Spleen (tissue), 11 donors: ENCODE data around the gene IL23A. TPM values are rescaled to one million over a fixed set of nuclear protein-coding genes. Genes with fewer than 3 reads are reported as not detected.
A peak's percentile ranks its signal among the peaks of the same experiment; 100 is the strongest.
"Not testable (repeated sequence)": the region's sequence is repeated elsewhere in the genome, so short reads cannot be mapped to it uniquely, and the experiment has no call there.

Source experiments
- DNase-seq: peaks from one replicate; pipeline ENCODE4 v3.0.0-alpha.2; 2020
- H3K27ac ChIP-seq, 8 donors: fragments of 200-600 bp; sonication (generic) in 7 of 8; 1 replicate in 4 of 8; 2 replicates in 4 of 8; pipeline versions ENCODE4 v1.5.0 to v1.8.0; 2016 to 2021; ENCODE audit warnings: inconsistent platforms in 4 of 8, mild to moderate bottlenecking in 4 of 8, moderate library complexity in 1 of 8
- H3K27me3 ChIP-seq, 7 donors: fragments of 200-600 bp; sonication (generic) in 6 of 7; replicated peaks in 1 of 7; 1 replicate in 4 of 7; 2 replicates in 3 of 7; pipeline versions ENCODE4 v1.5.0 to v1.8.0; 2016 to 2021; ENCODE audit warnings: inconsistent platforms in 3 of 7, mild to moderate bottlenecking in 1 of 7
- H3K36me3 ChIP-seq, 6 donors: fragments of 200-600 bp; sonication (generic) in 5 of 6; 1 replicate in 4 of 6; 2 replicates in 2 of 6; pipeline versions ENCODE4 v1.5.0 to v1.8.0; 2016 to 2021; ENCODE audit warnings: inconsistent platforms in 2 of 6
- H3K4me1 ChIP-seq, 6 donors: fragments of 200-600 bp; sonication (generic) in 5 of 6; 1 replicate in 3 of 6; 2 replicates in 3 of 6; pipeline versions ENCODE4 v1.5.0 to v1.8.0; 2016 to 2021; ENCODE audit warnings: inconsistent platforms in 3 of 6
- H3K4me3 ChIP-seq, 8 donors: fragments of 200-600 bp; sonication (generic) in 7 of 8; 1 replicate in 4 of 8; 2 replicates in 4 of 8; pipeline versions ENCODE4 v1.5.0 to v1.8.0; 2016 to 2021; ENCODE audit warnings: inconsistent platforms in 4 of 8, mild to moderate bottlenecking in 4 of 8, moderate library complexity in 2 of 8
- H3K9me3 ChIP-seq, 8 donors: fragments of 200-600 bp; sonication (generic) in 7 of 8; 1 replicate in 4 of 8; 2 replicates in 4 of 8; pipeline versions ENCODE4 v1.5.0 to v1.8.0; 2016 to 2021; ENCODE audit warnings: inconsistent platforms in 4 of 8
- CTCF ChIP-seq, 11 experiments: fragments of 200-600 bp in 7 of 11; fragments of 450-650 bp in 4 of 11; sonication (generic) in 4 of 11; IDR thresholded peaks in 8 of 11; conservative IDR thresholded peaks in 3 of 11; 1 replicate in 7 of 11; 2 replicates in 4 of 11; pipeline versions ENCODE4 v1.4.0 to v1.8.0; 2016 to 2021; ENCODE audit warnings: antibody characterized with exemption in 11 of 11, inconsistent platforms in 4 of 11, mild to moderate bottlenecking in 1 of 11
- POLR2A ChIP-seq, 3 donors: fragments of 450-650 bp; IDR thresholded peaks; one replicate each; pipeline ENCODE4 v1.5.1; 2017; ENCODE audit warnings: antibody characterized with exemption in 3 of 3, mild to moderate bottlenecking in 1 of 3
- POLR2AphosphoS5 ChIP-seq, 3 donors: sonication (generic); formaldehyde crosslinking; IDR thresholded peaks; one replicate each; pipeline ENCODE4 v1.5.1; 2017; ENCODE audit warnings: antibody characterized with exemption in 3 of 3
- whole genome bisulfite sequencing, 5 donors: extraction: QIAGEN DNeasy Blood & Tissue Kit in 3 of 5; methylation state at CpG; one replicate each; pipeline versions ENCODE4 v1.1.5 to v1.1.7; 2013 to 2018; 5-methylcytosine and 5-hydroxymethylcytosine counted together
- intact Hi-C: fragments of 100-400 bp; cut with DNase I; formaldehyde crosslinking; loops from one replicate; pipeline ENCODE4 v1.15.0; 2023; ENCODE audit warnings: low total_unique reads
- polyA plus RNA-seq, 3 donors: library from polyadenylated mRNA; stranded (reverse); fragments of 200-250 nt; gene quantifications; one replicate each; pipeline ENCODE4 v1.2.1, GENCODE V29; 2013
- total RNA-seq, 7 donors: library from RNA; depleted of rRNA in 3 of 7; stranded (reverse); fragments of >200 nt in 3 of 7; fragmentation: NEBNext Ultra II Directional in 4 of 7; extraction: Animal tissue kit (Norgen Biotek cat#: 25700) in 4 of 7; gene quantifications; one replicate each; pipeline versions ENCODE4 v1.1.0 to v1.2.1, GENCODE V29; 2016 to 2021
- donor health status: healthy with polysubstance abuse.
- donor health status: DM: no; HTN: no; CAD: no; lungs with moderate emphysema.
- donor health status: DM: no; HTN: no; CAD: no.
- donor health status: Bipolar disorder and iron deficiency.
- donor health status: healthy.
- donor health status: DM: no; HTN: no; CAD: no.
- donor health status: DM: yes; HTN: yes; CAD: no.

Gene IL23A
- total and polyA plus RNA-seq, 10 donors = 1.1 to 4.5 (median 2.2) TPM

- Histone ChIP-seq H3K36me3 (peaks cover 0 to 20% (median 7%) of the 10 kb centered on the region in 6 donors), H3K9me3 (no peaks in the 10 kb centered on the region), H3K27me3 (no peaks in the 10 kb centered on the region), H3K4me3 (no peak overlapping the region), H3K4me1 (peaks cover 9 to 53% (median 38%) of the 10 kb centered on the region in 6 donors), H3K27ac (peak overlapping the region in 7 of 8 donors; percentile 75 to 91 (median 81))
- 71 to 86% (median 82%) methylated on average over 8 of the region's 8 CpGs for whole genome bisulfite sequencing, 5 donors
- peak; percentile 32 for DNase-seq
- intact Hi-C loops = loop anchor here (10.0 kb wide), 1 partner anchor 127 kb away; the partner anchor contains the start of gene SPRYD4
- TF ChIP-seq POLR2AphosphoS5 (IDR thresholded peaks at IDR 0.05) (no peak), CTCF (IDR thresholded peaks at IDR 0.05 in 8 of 11, conservative IDR thresholded peaks at IDR 0.05 in 3 of 11) (no peak), POLR2A (IDR thresholded peaks at IDR 0.05) (no peak)
Measured at GRCh38 chr12:56337753-56338251, 882 bp upstream of the IL23A start.

- TF ChIP-seq CTCF (IDR thresholded peaks at IDR 0.05 in 8 of 11, conservative IDR thresholded peaks at IDR 0.05 in 3 of 11) (no peak), POLR2AphosphoS5 (IDR thresholded peaks at IDR 0.05) (peak in 1 of 3 donors; percentile 7)
- WGBS, 5 donors = 74 to 100% (median 90%) methylated on average over 1 of the region's 1 CpG
- no peak for DNase-seq
- Histone ChIP-seq H3K4me1 (peaks cover 4 to 46% (median 31%) of the 10 kb centered on the region in 6 donors), H3K9me3 (no peaks in the 10 kb centered on the region), H3K4me3 (peak overlapping the region in 3 of 8 donors; percentile 5 to 61 (median 12)), H3K36me3 (peaks cover 0 to 33% (median 20%) of the 10 kb centered on the region in 6 donors), H3K27me3 (no peaks in the 10 kb centered on the region), H3K27ac (peak overlapping the region; percentile 69 to 91 (median 80))
- intact Hi-C loops = loop anchor here (10.0 kb wide), 1 partner anchor 126 kb away; the partner anchor contains the start of gene SPRYD4
Measured at GRCh38 chr12:56339158-56339422, 406 bp downstream of the IL23A start.

GRCh38 chr12:56341616-56342015 lies 2.9 kb downstream of the IL23A start:
- no peak for TF ChIP-seq CTCF (IDR thresholded peaks at IDR 0.05 in 8 of 11, conservative IDR thresholded peaks at IDR 0.05 in 3 of 11)
- H3K27me3 ChIP-seq = no peaks in the 10 kb centered on the region
- H3K9me3 ChIP-seq = no peaks in the 10 kb centered on the region
- DNase-seq = no peak
- H3K4me3 ChIP-seq = no peak overlapping the region
- H3K27ac ChIP-seq = peak overlapping the region in 1 of 8 donors; percentile 33
- H3K36me3 ChIP-seq = peaks cover 0 to 59% (median 44%) of the 10 kb centered on the region in 6 donors
- intact Hi-C loops = no loop called here
- peaks cover 2 to 35% (median 22%) of the 10 kb centered on the region in 6 donors for H3K4me1 ChIP-seq
- WGBS, 5 donors = 36 to 80% (median 55%) methylated on average over 1 of the region's 1 CpG

GRCh38 chr12:56342290-56342689 lies 3.6 kb downstream of the IL23A start:
- Histone ChIP-seq H3K36me3 (peaks cover 0 to 65% (median 50%) of the 10 kb centered on the region in 6 donors), H3K4me1 (peaks cover 0 to 28% (median 22%) of the 10 kb centered on the region in 6 donors)
- intact Hi-C loops, H3K4me3 ChIP-seq, H3K27me3 ChIP-seq, DNase-seq, H3K27ac ChIP-seq, H3K9me3 ChIP-seq: not testable (repeated sequence)
- 96 to 100% (median 100%) methylated on average over 2 of the region's 2 CpGs for WGBS, 5 donors

- H3K4me1 ChIP-seq = no peaks in the 10 kb centered on the region
- 84 to 96% (median 92%) methylated on average over 7 of the region's 7 CpGs for WGBS, 5 donors
- H3K36me3 ChIP-seq = peaks cover 19 to 100% (median 94%) of the 10 kb centered on the region in 6 donors
- H3K9me3 ChIP-seq = no peaks in the 10 kb centered on the region
- intact Hi-C loops = no loop called here
- H3K27ac ChIP-seq = no peak overlapping the region
- peak; percentile 51 for DNase-seq
- TF ChIP-seq CTCF (IDR thresholded peaks at IDR 0.05 in 8 of 11, conservative IDR thresholded peaks at IDR 0.05 in 3 of 11) (no peak), POLR2AphosphoS5 (IDR thresholded peaks at IDR 0.05) (peak in 1 of 3 donors; percentile 33), POLR2A (IDR thresholded peaks at IDR 0.05) (no peak)
- H3K27me3 ChIP-seq = no peaks in the 10 kb centered on the region
- H3K4me3 ChIP-seq = no peak overlapping the region
Measured at GRCh38 chr12:56346675-56347074, 8.0 kb downstream of the IL23A start.

GRCh38 chr12:56347255-56347654 lies 8.6 kb downstream of the IL23A start:
- intact Hi-C loops, DNase-seq, H3K27me3 ChIP-seq, H3K27ac ChIP-seq, H3K4me3 ChIP-seq, H3K4me1 ChIP-seq, H3K9me3 ChIP-seq: not testable (repeated sequence)
- WGBS, 5 donors = 77 to 98% (median 84%) methylated on average over 9 of the region's 9 CpGs
- peaks cover 19 to 100% (median 97%) of the 10 kb centered on the region in 6 donors for H3K36me3 ChIP-seq
